DND-41 (cell line): Measurements from ENCODE around the gene KDELR3.

Source experiments
- ATAC-seq: fragments of 200-7000 bp; cut with Tn5 transposase; 3 replicates; pipeline ENCODE4 v1.9.1; 2021; ENCODE audit warnings: low read depth; ENCODE audit not compliant: insufficient read depth
- DNase-seq: peaks from one replicate; pipeline ENCODE4 v3.0.0-alpha.2; 2020
- H2AFZ ChIP-seq: 2 replicates; pipeline ENCODE4 v1.6.0; 2012; ENCODE audit warnings: low read depth, low read length
- H3K27ac ChIP-seq: 2 replicates; pipeline ENCODE4 v1.5.1; 2012; ENCODE audit warnings: low read length, inconsistent platforms
- H3K27me3 ChIP-seq: fragments of 200-600 bp; sonication (generic); 2 replicates; pipeline ENCODE4 v1.6.0; 2012; ENCODE audit warnings: low read length, mild to moderate bottlenecking, inconsistent platforms; ENCODE audit not compliant: insufficient read depth, poor library complexity
- H3K36me3 ChIP-seq: 2 replicates; pipeline ENCODE4 v1.5.1; 2012; ENCODE audit warnings: low read length, inconsistent platforms; ENCODE audit not compliant: insufficient read depth
- H3K4me1 ChIP-seq: 2 replicates; pipeline ENCODE4 v1.5.1; 2012; ENCODE audit warnings: mild to moderate bottlenecking, low read length; ENCODE audit not compliant: insufficient read depth
- H3K4me2 ChIP-seq: 2 replicates; pipeline ENCODE4 v1.6.0; 2012; ENCODE audit warnings: mild to moderate bottlenecking, moderate library complexity, low read length, inconsistent platforms; ENCODE audit not compliant: insufficient read depth
- H3K4me3 ChIP-seq, 2 experiments: fragments of 200-600 bp in 1 of 2; shearing (Covaris generic) in 1 of 2; 2 replicates each; pipeline ENCODE4 v1.5.1; 2012 to 2016; ENCODE audit warnings: inconsistent platforms in 2 of 2, low read length in 2 of 2, mild to moderate bottlenecking in 2 of 2, low read depth in 1 of 2, moderate library complexity in 1 of 2
- H3K79me2 ChIP-seq: 2 replicates; pipeline ENCODE4 v1.6.0; 2012; ENCODE audit warnings: low read length, inconsistent platforms; ENCODE audit not compliant: insufficient read depth
- H3K9ac ChIP-seq: 2 replicates; pipeline ENCODE4 v1.6.0; 2012; ENCODE audit warnings: low read depth, mild to moderate bottlenecking, inconsistent platforms, low read length, moderate library complexity
- H3K9me3 ChIP-seq: 2 replicates; pipeline ENCODE4 v1.5.1; 2012; ENCODE audit warnings: low read length, moderate library complexity, mild to moderate bottlenecking, inconsistent platforms; ENCODE audit not compliant: insufficient read depth, severe bottlenecking
- H4K20me1 ChIP-seq: 2 replicates; pipeline ENCODE4 v1.6.0; 2012; ENCODE audit warnings: low read length; ENCODE audit not compliant: insufficient read depth
- EZH2 ChIP-seq: IDR thresholded peaks from 3 replicates; pipeline ENCODE4 v1.6.1; 2012; ENCODE audit warnings: borderline replicate concordance, low read depth, mild to moderate bottlenecking, moderate library complexity, low read length, inconsistent platforms; ENCODE audit not compliant: severe bottlenecking
- TF ChIP-seq, protein P1 (sequence below): IDR thresholded peaks from 2 replicates; pipeline ENCODE4 v1.5.1; 2012; ENCODE audit warnings: borderline replicate concordance, low read length, moderate library complexity, mild to moderate bottlenecking; ENCODE audit not compliant: poor library complexity, severe bottlenecking; ENCODE audit errors: extremely low read depth

Gene KDELR3

DNA sequence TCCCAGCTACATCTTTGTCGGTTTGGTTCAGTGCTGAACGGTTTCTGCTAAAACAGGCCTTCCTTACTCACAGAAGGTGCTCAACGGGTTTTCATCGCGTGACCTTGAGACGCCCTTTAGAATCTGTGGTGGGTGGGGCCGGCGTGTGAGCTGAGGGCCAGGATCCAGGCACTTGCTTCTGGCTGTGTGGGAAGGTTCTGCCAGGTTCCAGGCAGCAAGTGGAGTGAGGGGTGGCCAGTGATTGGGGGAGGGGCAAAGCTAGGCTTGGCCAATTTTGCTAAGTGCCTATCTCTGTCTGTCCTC lies 48.1 kb upstream of the KDELR3 start:
- no peak overlapping the region for H3K9ac ChIP-seq
- H3K4me2 ChIP-seq: no peak overlapping the region
- no peak for TF ChIP-seq EZH2
- TF ChIP-seq, protein P1, sequence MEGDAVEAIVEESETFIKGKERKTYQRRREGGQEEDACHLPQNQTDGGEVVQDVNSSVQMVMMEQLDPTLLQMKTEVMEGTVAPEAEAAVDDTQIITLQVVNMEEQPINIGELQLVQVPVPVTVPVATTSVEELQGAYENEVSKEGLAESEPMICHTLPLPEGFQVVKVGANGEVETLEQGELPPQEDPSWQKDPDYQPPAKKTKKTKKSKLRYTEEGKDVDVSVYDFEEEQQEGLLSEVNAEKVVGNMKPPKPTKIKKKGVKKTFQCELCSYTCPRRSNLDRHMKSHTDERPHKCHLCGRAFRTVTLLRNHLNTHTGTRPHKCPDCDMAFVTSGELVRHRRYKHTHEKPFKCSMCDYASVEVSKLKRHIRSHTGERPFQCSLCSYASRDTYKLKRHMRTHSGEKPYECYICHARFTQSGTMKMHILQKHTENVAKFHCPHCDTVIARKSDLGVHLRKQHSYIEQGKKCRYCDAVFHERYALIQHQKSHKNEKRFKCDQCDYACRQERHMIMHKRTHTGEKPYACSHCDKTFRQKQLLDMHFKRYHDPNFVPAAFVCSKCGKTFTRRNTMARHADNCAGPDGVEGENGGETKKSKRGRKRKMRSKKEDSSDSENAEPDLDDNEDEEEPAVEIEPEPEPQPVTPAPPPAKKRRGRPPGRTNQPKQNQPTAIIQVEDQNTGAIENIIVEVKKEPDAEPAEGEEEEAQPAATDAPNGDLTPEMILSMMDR: no peak
- H4K20me1 ChIP-seq: no peaks in the 10 kb centered on the region
- no peak for ATAC-seq
- no peaks in the 10 kb centered on the region for H3K4me1 ChIP-seq
- no peak overlapping the region for H3K27ac ChIP-seq
- no peak overlapping the region for H3K4me3 ChIP-seq
- no peaks in the 10 kb centered on the region for H3K79me2 ChIP-seq
- H3K36me3 ChIP-seq: no peaks in the 10 kb centered on the region
- H2AFZ ChIP-seq: no peak overlapping the region
- no peaks in the 10 kb centered on the region for H3K27me3 ChIP-seq
- H3K9me3 ChIP-seq: no peaks in the 10 kb centered on the region
- DNase-seq: no peak

- Histone ChIP-seq H3K27me3 (no peaks in the 10 kb centered on the region), H3K9ac (no peak overlapping the region), H3K4me1 (no peaks in the 10 kb centered on the region), H3K27ac (no peak overlapping the region), H2AFZ (no peak overlapping the region), H3K79me2 (no peaks in the 10 kb centered on the region), H3K4me2 (no peak overlapping the region), H3K9me3 (no peaks in the 10 kb centered on the region), H3K36me3 (no peaks in the 10 kb centered on the region), H4K20me1 (no peaks in the 10 kb centered on the region), H3K4me3 (no peak overlapping the region)
- no peak for DNase-seq
- TF ChIP-seq, protein P1: no peak
- TF ChIP-seq EZH2: no peak
- ATAC-seq: no peak
Observed at GRCh38 chr22:38420734-38421133, 47.2 kb upstream of the KDELR3 start.

DNA sequence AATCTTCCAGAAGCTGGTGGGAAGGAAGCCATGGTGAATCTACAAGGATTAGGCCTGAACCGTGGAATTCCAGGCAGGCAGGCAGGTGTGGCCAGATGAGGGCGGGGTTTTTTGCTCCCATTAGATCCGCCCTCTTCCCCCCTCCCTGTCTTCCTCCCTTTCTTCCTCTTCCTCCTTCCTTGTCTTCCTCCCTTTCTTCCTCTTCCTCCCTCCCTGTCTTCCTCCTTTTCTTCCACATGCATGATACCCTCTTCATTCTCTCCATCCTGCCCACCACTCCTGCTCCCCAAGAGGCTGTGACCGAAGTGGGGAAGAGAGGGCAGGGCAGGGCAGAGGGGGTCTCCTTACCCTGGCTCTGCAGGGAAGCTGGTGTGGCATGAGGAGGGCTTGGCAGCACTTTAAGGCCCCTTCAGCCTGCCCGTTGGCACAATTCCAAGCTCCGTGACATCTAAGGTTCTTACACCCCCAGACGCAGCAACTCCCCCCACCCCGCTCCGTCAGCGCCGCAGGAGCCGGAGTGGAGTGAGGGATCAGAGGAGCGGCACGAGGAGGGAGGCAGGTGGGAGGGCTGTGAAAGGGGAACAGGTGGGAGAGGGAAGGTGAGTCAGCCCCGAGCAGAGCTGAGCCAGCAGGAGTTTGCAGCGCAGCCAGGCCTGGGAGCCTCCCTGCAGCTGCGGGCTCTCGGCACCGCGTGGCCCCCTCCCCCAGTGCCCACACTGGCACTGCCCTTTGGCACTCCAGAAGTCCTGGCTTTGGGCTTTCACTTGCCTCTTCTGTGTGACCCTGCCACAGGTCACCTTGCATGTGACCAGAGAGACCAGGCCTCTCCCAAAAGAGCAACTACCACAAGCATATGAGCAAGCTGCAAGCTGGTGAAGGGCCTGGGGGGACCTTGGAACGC lies 45.0 kb upstream of the KDELR3 start:
- H3K79me2 ChIP-seq: no peaks in the 10 kb centered on the region
- H3K27ac ChIP-seq: no peak overlapping the region
- TF ChIP-seq EZH2: no peak
- TF ChIP-seq, protein P1: no peak
- H3K27me3 ChIP-seq: no peaks in the 10 kb centered on the region
- no peak overlapping the region for H3K4me2 ChIP-seq
- no peak overlapping the region for H2AFZ ChIP-seq
- no peaks in the 10 kb centered on the region for H3K4me1 ChIP-seq
- no peaks in the 10 kb centered on the region for H3K9me3 ChIP-seq
- ATAC-seq (no peak), DNase-seq (no peak)
- H3K36me3 ChIP-seq: no peaks in the 10 kb centered on the region
- H3K4me3 ChIP-seq: no peak overlapping the region
- H4K20me1 ChIP-seq: no peaks in the 10 kb centered on the region
- no peak overlapping the region for H3K9ac ChIP-seq
